GM20431 (cell line): ENCODE results near the gene PRR14L.

Experiments
- in situ Hi-C: fragments of 300-500 bp; cut with MseI, MboI; formaldehyde crosslinking; loops from one replicate; pipeline ENCODE4 v1.15.0; 2020; ENCODE audit warnings: low sequenced_read_pairs; ENCODE audit not compliant: unreplicated experiment

PRR14L gene

DNA sequence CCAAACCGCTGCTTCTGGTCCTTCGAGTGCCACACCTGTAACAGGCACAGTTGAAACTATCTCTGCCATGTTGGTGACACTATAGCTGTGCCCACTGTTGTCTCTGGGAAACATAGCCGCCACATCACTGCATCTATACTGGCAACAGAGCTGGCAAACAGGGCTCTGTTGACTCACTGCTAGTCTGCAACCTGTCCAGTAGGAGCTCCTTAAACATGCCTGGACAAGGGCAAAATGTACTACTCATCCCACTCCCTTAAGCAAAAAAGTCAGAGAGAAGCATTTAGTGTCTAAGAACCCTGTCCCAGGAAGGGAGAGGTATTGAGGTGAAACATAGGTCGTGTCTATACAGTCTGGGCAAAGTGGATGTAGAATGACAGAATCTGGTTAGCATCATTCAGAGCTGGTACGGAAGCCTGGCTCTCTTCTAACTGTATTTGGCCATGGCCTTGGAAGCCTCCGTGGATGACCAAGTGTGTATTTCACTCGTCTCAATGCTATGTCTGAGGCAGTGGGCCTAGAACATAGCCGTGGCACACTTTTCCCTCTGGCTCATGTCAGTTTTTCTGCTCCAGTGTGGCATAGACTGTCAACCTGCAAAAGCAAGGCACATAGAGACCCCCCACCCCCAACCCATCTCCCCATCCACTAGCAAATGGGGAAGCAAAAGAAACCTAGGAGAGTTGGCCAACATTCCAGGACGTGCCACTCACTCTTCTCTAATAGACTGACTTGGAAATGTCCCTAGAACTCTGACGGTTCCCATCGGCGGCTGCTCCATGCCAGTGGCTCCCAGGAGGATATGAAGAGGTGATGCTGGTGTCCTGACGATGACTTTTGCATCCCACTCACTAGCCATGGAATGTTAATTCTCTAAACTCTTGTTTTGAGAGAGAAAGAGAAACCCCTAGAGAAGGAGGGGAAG, 66.5 kb downstream of the PRR14L start:
- in situ Hi-C loops, result no loop called here

DNA sequence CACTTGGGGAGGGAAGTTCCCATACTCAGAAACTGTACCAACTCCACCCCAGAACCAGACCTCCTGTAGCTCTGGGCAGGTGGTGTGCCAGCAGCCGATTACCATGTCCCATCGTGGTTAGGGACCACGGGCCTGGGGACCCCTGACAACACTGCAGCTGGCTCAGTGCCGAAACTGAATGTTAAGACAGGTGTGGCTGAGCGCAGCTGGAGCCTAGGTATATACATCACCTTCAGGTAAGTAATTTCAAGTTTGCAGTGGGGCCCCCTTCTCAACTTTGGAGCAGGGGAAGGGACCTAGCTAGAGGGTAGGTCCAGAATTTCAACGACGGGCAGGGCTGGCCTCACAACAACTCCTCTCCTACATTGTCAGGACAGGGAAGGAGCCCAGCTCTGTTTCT, 67.2 kb downstream of the PRR14L start:
- in situ Hi-C loops, result no loop called here

DNA sequence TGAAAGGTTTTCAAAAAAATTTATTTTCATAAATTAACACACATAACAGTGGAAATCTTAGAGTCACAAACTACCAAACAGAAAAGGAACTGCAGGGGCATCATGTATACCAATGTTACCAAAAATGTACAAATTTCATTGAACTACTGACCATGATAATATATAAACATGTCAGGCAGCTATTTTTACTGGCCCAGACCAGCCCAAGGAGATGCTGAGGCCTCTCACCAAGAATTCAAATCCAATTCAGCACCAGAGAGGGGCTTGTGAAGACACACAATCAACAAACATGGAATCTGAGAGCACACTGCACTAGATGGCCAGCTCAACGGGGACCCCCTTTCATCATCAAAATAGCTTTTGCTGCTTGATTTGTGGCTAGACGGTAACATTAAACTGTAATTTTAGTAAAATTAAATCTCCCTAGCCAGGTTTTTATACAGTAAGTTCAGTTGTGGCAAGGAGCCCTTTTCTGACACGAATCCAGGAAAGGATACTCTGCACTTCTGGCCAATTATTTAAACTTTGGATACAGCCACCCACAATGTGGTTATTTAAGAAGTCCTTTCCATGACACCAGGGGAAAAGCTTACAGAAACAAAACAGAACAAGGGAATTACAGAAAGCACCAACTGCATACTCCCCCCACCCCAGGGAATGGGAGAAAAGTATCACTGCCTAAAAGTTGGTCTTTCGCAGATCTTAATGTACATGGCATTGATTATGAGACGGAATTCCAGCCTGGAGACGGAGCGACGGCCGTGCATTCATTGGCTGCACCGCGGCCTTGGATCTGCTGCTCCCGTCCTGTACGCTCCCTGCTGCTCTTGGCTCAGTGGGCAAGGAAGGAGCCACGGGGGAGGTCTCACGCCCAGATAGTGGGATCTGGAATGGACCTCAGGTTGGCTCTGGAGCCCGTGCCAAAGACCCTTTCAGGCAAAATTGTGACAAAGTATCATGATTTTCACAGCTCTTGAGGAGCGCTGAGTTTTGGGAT, 68.3 kb downstream of the PRR14L start:
- in situ Hi-C loops, result no loop called here

DNA sequence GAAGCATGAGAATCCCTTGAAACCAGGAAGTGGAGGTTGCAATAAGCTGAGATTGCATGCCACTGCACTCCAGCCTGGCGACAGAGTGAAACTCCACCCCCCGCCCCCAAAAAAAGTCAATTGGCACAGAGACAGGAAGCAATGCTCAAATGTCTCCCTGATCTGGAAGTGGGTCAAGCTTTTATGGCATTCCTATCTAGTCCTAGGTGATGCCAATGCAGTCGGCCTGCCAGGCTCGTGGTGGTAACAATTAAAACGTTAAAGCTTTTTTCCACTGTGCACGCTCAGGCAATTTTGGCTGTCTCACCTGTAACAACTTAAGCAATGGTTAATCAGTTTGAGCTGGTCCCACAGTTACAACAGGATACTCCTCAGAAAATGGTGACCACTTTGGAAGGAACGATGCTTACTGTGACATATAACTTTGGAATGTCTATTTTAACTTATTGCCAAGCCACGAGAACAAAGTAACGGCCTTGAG, 69.0 kb downstream of the PRR14L start:
- in situ Hi-C loops, result no loop called here

- in situ Hi-C loops, result no loop called here
These were observed 71.2 kb downstream of the PRR14L start for GRCh38 chr22:31678748-31679147.

DNA sequence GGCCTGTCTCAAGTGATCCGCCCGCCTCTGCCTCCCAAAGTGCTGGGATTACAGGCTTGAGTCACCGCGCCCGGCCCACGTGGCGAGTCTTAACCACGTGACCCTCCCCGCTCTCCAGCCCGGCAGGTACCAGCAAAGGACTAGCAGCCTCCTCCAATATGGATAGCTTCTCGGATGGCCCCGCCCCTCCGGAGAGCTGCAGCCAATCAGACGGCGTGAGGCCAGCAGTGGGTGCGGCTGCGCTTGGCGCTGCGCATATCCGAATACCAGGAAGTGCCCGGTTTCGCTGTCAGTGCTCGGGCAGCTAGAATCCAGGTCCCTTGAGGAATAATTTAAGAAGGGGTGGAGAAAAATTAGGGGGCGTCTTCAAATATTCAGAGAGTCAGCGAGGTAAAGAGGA, 73.2 kb downstream of the PRR14L start:
- in situ Hi-C loops, result no loop called here

- in situ Hi-C loops, result loop anchor here (25.0 kb wide), 1 partner anchor 288 kb away; no protein-coding TSS in a partner anchor
These were observed 75.7 kb downstream of the PRR14L start for GRCh38 chr22:31674219-31674618.

DNA sequence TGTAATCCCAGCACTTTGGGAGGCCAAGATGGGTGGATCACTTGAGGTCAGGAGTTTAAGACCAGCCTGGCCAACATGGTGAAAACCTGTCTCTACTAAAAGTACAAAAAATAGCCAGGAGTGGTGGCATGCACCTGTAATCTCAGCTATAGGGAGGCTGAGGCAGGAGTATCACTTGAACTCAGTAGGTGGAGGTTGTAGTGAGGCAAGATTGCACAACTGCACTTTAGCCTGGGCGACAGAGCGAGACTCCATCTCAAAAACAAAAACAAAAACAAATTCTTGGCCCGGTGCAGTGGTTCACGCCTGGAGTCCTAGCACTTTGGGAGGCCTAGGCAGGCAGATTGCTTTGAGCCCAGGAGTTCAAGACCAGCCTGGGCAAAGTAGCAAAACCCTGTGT, 81.1 kb downstream of the PRR14L start:
- in situ Hi-C loops, result loop anchor here (25.0 kb wide), 1 partner anchor 293 kb away; no protein-coding TSS in a partner anchor

- in situ Hi-C loops, result loop anchor here (25.0 kb wide), 1 partner anchor 300 kb away; no protein-coding TSS in a partner anchor
These were observed 87.3 kb downstream of the PRR14L start for GRCh38 chr22:31662668-31663037.

DNA sequence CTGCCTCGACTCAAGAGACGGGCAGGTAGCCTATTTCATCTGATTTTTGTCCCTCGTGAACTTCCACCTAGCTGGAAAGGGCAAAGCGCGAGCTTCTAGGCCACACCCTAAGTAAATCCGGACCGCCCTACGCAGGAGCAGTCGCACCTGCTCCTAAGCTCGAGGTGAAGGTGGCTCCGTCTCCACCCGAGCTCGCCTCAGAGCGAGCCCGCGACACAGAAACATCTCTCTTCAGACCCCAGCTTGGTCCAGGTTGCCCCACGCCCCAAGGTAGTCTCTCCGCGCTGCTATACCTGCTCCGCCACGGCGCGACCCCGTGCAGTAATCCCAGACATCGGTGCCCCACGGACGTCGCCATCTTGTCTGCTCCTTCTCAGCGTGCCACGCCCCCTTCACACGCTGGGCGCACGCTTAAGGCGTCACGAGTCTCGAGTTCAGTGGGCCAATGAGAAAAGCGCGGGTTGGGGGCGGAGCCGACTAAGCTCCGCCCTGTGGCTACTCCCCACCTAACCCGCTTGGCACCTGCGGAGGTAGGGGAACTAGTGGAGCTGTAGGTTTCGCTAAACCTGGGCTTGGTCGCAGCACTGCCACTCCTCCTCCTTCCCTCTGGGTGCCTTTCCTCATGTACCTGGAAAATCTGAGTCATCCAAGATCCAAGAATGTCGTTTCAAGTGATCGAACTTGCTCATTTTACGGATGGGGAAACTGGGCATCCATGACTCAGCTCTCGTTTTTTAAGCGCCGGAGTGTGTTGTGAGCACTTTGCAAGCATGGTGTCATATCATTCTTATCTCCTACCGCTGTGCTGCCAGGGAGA, 87.9 kb downstream of the PRR14L start, which contains the start of gene PISD:
Gene PISD (minus strand): TSS at position 365 of the 817 bp plus-strand sequence. CDS start 7 bp downstream, at position 358.
- in situ Hi-C loops, result loop anchor here (25.0 kb wide), 1 partner anchor 300 kb away; no protein-coding TSS in a partner anchor

DNA sequence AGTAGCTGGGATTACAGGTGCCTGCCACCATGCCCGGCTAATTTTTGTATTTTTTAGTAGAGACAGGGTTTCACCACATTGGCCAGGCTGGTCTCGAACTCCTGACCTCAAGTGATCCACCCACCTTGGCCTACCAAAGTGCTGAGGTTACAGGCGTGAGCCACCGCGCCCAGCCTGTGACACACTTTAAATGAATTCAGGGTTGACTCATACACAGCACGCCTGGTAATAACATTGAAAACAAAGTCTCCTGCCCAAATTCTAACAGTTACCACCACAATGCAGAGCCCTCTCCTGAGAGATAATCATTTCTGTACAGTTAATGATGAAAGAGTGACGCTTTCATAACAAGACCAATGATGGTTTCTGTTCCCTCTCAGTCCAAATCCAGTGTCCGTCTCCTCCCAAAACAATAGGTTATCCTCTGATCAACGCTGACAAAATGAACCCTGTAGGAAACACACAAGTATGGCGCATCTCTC, 89.0 kb downstream of the PRR14L start:
- in situ Hi-C loops, result loop anchor here (25.0 kb wide), 1 partner anchor 301 kb away; no protein-coding TSS in a partner anchor

- in situ Hi-C loops, result loop anchor here (25.0 kb wide), 1 partner anchor 303 kb away; no protein-coding TSS in a partner anchor
These were observed 90.7 kb downstream of the PRR14L start for GRCh38 chr22:31659246-31659645.

- in situ Hi-C loops, result loop anchor here (25.0 kb wide), 1 partner anchor 308 kb away; no protein-coding TSS in a partner anchor
These were observed 95.5 kb downstream of the PRR14L start for GRCh38 chr22:31654408-31654807.

DNA sequence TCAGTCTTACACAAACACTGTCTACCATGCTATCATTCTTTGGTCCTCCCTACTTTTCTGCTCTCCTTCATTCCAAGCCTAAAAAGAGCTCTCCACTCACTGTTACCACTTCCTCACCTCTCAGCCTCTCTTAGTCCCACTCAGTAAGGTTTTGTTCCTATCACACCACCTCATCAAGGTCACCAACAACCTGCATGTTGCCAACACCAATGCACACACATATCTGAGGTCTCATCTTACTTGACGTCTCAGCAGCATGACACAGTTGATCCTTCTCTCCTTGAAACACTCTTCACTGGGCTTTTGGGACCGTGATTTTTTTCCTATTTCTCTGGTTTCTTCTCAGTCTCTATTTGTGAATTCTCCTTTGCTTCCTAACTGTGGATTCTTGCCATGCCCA, 96.0 kb downstream of the PRR14L start:
- in situ Hi-C loops, result loop anchor here (25.0 kb wide), 1 partner anchor 308 kb away; no protein-coding TSS in a partner anchor

- in situ Hi-C loops, result loop anchor here (25.0 kb wide), 1 partner anchor 309 kb away; no protein-coding TSS in a partner anchor
These were observed 96.8 kb downstream of the PRR14L start for GRCh38 chr22:31652911-31653684.

DNA sequence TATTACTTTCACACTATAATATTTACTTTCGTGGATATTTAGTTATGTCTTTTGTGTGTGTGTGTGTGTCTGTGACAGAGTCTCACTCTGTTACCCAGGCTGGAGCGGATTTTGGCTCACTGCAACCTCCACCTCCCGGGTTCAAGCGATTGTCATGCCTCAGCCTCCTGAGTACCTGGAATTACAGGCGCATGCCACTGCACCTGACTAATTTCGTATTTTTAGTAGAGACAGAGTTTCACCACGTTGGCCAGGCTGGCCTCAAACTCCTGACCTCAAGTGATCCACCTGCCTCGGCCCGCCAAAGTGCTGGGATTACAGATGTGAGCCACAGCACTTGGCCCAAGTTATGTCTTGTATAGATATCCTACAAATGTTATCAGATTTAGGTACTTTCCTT, 97.8 kb downstream of the PRR14L start:
- in situ Hi-C loops, result loop anchor here (25.0 kb wide), 1 partner anchor 310 kb away; no protein-coding TSS in a partner anchor

DNA sequence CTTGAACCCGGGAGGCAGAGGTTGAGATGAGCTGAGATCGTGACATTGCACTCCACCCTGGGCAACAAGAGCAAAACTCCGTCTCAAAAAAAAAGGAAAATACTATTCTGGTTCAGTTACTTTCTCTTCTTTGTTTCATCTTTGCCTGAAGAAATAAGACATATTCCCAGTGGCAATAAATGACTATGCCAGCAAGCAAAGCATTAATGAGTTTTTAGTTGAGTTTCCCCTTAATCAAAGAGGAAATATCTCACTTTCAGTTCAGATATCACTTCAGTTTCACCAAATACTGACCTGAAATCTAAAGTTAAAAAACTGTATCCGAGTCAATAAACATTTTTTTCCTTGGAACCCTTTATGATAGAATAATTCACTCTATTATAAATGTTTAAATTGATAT, 98.3 kb downstream of the PRR14L start:
- in situ Hi-C loops, result loop anchor here (25.0 kb wide), 1 partner anchor 311 kb away; no protein-coding TSS in a partner anchor

- in situ Hi-C loops, result loop anchor here (25.0 kb wide), 1 partner anchor 312 kb away; no protein-coding TSS in a partner anchor
These were observed 99.5 kb downstream of the PRR14L start for GRCh38 chr22:31650391-31650790.
